GM04503 (cell line): ENCODE data around the gene SLC35A4.
"Not testable (repeated sequence)": the region's sequence is repeated elsewhere in the genome, so short reads cannot be mapped to it uniquely, and the experiment has no call there.

ENCODE experiments used
- DNase-seq: peaks from one replicate; pipeline ENCODE4 v3.0.0-alpha.2; 2012; ENCODE audit warnings: low read depth

Gene SLC35A4

DNA sequence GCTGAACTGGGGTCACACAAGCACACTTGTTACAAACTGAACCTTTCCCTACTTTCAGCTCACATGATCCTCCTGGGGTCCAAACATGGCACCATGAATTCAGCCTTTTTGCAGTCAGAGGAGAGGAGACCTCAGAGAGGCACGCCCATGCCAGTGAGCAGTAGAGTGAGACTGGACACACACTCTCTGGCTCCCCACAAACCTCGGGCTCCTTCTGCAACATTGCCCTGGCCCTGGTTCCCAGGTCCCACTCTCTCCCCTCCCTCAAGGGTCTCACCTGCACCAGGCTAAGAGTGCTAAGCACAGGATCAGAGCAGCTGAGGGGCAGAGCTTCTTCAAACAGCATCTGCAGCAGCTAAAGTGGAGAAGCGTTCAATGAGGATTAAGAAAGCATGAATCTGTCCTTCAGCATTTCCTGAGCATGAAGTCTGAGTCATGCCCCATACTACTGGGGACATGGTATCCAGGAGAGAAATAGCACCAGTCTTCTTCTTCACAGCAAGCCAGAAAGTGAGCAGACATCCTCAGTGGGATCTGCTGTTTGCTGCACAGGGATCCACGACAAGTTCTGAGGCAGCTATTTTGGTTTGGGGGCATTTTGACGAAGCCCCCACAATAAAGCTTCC lies 27.2 kb downstream of the SLC35A4 start:
- no peak for DNase-seq

DNA sequence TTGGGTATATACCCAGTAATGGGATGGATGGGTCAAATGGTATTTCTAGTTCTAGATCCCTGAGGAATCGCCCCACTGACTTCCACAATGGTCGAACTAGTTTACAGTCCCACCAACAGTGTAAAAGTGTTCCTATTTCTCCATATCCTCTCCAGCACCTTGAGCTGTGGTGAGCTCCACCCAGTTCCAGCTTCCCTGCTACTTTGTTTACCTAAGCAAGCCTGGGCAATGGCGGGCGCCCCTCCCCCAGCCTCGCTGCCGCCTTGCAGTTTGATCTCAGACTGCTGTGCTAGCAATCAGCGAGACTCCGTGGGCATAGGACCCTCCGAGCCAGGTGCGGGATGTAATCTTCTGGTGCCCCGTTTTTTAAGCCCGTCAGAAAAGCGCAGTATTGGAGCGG lies 28.4 kb downstream of the SLC35A4 start:
- DNase-seq, result not testable (repeated sequence)

DNA sequence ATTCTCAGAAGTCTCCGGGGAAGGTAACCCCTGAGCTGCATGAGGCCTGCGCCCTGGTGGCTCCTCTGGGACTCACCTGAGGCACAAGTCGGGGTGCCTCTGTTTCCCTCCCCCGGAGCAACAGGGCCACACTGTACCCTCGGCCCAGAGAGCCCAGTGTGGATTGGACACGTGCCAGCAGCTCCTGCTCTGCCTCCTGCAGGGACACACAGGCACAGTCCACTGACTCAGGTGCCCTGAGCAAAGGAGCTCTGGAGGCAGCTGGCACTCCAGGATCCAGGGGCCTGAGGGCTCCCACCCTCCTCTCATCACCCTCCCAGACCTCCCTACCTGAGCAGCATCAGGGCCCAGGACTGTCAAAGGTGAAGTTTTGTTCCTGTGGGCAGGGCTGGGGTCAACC lies 29.5 kb downstream of the SLC35A4 start:
- no peak for DNase-seq

DNA sequence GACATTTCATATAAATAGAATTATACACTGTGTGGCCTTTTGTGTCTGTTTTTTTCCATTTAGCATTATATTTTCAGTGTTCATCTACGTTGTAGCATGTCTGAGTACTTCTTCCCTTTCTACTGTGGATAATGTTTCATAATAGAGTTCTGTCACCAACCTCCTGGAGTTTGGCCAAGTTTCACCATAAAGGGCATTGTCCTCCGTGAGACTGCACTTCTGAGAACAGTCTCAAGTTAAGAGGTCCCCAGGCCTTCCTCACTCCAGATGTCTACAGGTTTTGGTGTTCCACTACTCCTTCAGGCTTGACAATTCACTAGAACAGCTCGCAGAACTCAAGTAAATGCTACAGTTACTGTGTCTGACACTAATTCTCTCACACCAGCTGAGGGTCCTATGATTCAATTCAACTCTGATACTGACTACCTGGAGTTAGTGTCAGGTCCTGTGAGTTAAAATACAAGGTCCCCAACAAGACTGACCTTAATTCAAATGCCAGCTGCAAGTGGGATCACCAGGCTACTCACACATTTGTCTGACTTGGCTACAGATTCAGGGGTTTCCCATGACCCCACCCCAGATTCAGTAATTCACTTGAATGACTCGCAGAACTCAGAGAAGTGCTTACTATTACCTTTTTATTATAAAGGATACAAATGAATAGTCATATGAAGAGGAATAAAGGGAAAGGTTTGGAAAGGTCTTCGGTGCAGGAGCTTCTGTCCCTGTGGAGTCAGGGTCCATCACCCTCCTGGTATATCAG lies 31.1 kb downstream of the SLC35A4 start:
- DNase-seq, result no peak

DNA sequence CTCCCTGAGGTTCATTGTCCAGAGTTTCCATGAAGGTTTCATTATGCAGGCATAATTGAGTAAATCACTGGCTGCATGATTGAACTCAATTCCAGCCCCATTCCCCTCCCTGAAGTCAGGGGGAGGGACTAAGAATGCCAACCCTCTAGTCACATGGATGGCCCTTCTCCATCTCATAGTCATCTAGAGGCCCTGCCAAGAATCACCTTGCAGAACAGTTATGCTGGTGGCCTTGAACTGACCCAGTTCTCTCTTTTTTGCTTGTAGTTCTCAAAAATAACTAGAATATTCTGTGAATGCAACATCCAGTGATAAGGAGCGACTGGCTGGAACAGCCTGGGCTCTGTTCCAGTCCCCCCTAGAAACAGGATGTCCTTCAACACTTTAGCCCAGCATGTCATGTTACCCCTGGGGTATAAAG lies 31.7 kb downstream of the SLC35A4 start:
- no peak for DNase-seq

DNA sequence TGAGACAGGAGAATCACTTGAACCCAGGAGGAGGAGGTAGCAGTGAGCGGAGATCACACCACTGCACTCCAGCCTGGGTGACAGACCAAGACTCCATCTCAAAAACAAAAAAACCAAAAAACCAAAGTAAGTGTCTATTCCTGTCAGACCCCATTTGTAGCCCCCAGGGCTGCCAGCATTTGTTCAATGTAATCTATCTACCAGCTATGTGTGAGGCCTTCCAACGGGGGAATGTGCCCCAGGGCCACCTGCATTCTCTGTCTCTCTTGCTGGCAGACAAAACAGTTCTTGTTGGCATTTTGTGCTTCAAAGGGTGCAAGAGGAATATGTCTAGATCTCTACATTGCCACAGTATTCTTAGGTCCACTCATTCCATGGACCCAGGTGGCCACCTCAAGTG lies 34.2 kb downstream of the SLC35A4 start:
- no peak for DNase-seq

DNA sequence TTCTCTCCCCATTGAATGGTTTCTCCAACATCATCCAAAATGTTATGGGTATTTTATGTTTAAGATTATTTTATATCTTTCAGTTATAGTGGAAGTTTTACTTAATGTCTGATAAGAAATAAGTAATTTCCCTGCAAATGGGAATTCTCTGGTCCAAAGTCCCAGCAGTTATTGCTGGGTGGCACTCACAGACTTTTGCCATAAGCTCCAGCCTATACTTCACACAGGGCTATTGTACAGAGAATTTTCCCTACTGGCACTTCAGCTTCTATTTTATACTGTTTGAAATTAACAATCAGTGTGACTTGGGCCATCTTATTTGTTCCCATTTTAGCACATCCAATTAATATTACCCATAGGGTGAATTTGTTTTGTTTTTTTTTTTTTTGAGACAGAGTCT lies 35.5 kb downstream of the SLC35A4 start:
- no peak for DNase-seq

DNA sequence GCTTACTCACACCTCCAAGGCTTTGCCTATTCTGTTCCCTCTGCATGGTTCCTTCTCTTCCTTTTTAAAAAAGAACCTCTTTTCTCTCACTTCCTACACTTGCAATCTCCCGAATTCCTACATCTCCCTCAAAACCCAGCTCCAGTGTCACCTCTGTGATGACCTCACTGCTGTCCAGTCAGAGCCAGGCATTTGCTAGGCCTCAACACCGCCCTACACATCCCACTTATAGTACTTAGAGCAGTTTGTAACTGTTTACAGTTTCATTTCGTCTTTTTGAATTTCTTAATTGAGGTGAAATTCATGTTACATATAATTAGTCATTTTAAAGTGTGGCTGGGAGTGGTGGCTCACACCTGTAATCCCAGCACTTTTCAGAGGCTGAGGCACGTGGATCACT lies 37.5 kb downstream of the SLC35A4 start:
- DNase-seq, result no peak

DNA sequence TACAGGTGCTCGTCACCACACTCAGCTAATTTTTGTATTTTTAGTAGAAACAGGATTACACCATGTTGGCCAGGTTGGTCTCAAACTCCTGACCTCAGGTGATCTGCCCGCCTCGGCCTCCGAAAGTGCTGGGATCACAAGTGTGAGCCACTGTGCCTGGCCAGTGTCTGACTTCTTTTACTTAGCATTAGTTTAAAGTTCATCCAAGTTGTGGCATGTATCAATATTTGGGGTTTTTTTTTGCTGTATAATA lies 38.7 kb downstream of the SLC35A4 start:
- DNase-seq, result not testable (repeated sequence)

DNA sequence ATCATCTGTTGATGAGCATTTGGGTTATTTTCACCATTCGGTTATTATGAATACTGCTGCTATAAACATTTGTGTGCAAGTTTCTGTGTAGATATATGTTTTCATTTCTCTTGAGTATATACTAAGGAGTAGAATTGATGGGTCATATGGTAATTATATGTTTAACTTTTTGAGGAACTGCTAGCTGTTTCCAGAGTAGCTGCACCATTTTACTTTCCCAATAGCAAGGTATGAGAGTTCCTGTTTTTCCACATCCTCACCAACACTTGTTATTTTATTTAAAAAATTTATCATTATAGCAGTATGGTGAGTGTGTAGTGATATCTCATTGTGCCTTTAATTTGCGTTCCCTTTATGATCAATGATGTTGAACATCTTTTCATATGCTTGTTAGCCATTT lies 39.1 kb downstream of the SLC35A4 start:
- no peak for DNase-seq

DNA sequence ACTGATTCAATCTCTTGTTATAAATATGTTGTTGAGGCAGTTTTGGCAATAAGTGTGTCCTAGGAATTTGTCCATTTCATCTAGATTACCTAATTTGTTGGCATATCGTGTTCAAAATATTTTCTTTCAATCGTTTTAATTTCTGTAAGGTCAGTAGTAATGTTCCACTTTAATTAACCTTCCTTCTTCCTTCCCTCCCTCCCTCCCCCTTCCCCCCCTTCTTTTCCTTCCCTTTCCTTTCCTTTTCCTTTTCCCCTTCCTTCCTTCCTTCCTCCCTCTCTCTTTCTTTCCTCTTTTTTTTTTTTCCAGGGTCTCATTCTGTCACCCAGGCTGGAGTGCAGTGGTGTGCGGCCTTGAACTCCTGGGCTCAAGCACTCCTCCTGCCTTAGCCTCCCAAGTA lies 41.3 kb downstream of the SLC35A4 start:
- DNase-seq, result no peak

DNA sequence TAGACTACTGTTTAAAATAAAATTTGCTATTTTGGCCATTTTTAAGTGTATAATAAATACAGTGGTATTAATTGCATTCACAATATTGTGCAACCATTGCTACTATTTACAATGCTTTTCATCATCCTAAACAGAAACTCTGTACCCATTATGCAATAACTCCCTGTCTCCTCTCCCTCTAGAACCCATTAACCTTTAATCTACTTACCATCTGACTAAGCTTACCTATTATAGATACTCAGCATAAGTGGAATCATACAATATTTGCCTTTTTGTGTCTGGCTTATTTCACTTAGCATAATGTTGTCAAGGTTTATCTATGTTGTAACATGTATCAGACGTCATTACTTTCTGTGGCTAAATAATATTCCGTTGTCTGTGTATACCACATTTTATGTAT lies 42.4 kb downstream of the SLC35A4 start:
- no peak for DNase-seq

DNA sequence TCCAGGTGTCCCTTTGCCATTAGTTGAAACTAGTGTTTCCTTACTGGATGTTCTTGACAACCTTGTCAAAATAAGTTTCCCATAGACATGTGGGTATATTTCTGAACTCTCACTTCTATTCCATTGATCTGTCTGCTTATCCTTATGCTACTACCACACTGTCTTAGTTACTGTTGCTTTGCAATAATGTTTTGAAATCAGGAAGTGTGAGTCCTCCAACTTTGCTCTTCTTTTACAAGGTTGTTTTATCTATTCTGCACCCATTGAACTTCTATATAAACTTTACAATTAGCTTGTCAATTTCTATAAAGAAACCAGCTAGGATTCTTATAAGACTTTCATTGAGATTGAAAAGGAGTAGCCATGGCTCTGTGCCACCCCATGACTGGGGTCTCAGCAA lies 44.1 kb downstream of the SLC35A4 start:
- DNase-seq, result no peak

DNA sequence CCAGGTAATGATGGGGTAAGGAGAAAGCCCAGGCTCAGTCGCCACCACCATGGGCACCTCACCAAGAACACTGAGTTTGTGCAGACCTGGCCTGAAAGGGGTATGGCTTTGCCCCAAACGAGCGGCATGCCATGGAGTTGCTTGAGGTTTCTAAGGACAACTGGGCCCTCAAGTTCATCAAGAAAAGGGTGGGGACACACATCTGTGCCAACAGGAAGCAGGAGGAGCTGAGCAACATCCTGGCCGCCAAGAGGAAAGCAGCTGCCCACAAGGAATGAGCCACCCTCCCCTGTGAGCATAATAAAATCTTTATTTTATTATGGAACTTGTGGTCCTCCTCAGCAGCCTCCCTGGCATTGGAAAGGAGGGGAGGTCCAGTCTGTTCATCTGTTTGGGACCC lies 44.5 kb downstream of the SLC35A4 start:
- DNase-seq, result no peak

DNA sequence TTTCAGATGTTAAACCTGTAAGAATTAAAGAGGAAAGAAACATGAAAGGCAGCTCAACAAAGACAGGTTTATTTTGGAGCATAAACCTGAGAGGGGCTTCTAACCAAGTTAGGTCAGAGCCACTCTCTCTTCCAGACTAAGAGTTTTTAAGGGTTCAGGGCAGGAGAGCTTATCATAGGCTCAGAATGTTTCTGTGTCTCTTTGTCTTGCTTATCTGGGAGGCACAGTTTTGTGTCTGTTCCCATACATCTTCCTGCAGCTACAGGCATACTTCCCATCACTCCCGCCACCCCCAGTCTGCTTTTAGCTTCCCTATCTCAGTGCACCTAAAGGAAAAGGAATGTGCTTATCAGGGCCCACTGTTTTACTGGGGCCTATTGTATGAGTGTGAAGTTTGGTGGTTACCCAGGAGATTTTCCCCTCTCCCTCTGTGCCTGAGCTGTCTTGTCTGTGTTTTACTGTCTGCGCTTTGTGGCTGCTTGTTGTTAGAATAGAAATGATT lies 46.4 kb downstream of the SLC35A4 start:
- DNase-seq, result no peak
